ENCODE measurements around the gene VPS35.

VPS35 gene

GRCh38 chr16:46688654-46689364 lies at the start of gene VPS35:
VPS35 (minus strand) TSS chr16:46689178; CDS start chr16:46689133, 45 bp downstream.
- in situ Hi-C loops (cut with MboI; ENCODE audit: low sequenced_read_pairs): no loop called here

- in situ Hi-C loops (cut with MboI; ENCODE audit: low sequenced_read_pairs): no loop called here
Measured at GRCh38 chr16:46737621-46738214, 48.7 kb upstream of the VPS35 start.

- in situ Hi-C loops (cut with MboI; ENCODE audit: low sequenced_read_pairs): no loop called here
Measured at GRCh38 chr16:46736695-46737094, 47.7 kb upstream of the VPS35 start.

GRCh38 chr16:46733319-46733830 lies 44.4 kb upstream of the VPS35 start:
- in situ Hi-C loops (cut with MboI; ENCODE audit: low sequenced_read_pairs): no loop called here

- in situ Hi-C loops (cut with MboI; ENCODE audit: low sequenced_read_pairs): no loop called here
Measured at GRCh38 chr16:46732561-46732960, 43.6 kb upstream of the VPS35 start.

- in situ Hi-C loops (cut with MboI; ENCODE audit: low sequenced_read_pairs): no loop called here
Measured at GRCh38 chr16:46731691-46732555, 42.9 kb upstream of the VPS35 start.

- in situ Hi-C loops (cut with MboI; ENCODE audit: low sequenced_read_pairs): no loop called here
Measured at GRCh38 chr16:46730801-46731690, 42.1 kb upstream of the VPS35 start.

- in situ Hi-C loops (cut with MboI; ENCODE audit: low sequenced_read_pairs): no loop called here
Measured at GRCh38 chr16:46730126-46730525, 41.1 kb upstream of the VPS35 start.

GRCh38 chr16:46729326-46729995 lies 40.5 kb upstream of the VPS35 start:
- in situ Hi-C loops (cut with MboI; ENCODE audit: low sequenced_read_pairs): no loop called here

- in situ Hi-C loops (cut with MboI; ENCODE audit: low sequenced_read_pairs): no loop called here
Measured at GRCh38 chr16:46728806-46729205, 39.8 kb upstream of the VPS35 start.

- in situ Hi-C loops (cut with MboI; ENCODE audit: low sequenced_read_pairs): no loop called here
Measured at GRCh38 chr16:46727630-46728029, 38.7 kb upstream of the VPS35 start.

GRCh38 chr16:46727184-46727583 lies 38.2 kb upstream of the VPS35 start:
- in situ Hi-C loops (cut with MboI; ENCODE audit: low sequenced_read_pairs): no loop called here

- in situ Hi-C loops (cut with MboI; ENCODE audit: low sequenced_read_pairs): no loop called here
Measured at GRCh38 chr16:46721885-46722284, 32.9 kb upstream of the VPS35 start.

- in situ Hi-C loops (cut with MboI; ENCODE audit: low sequenced_read_pairs): no loop called here
Measured at GRCh38 chr16:46720619-46721018, 31.6 kb upstream of the VPS35 start.

GRCh38 chr16:46719528-46719927 lies 30.6 kb upstream of the VPS35 start:
- in situ Hi-C loops (cut with MboI; ENCODE audit: low sequenced_read_pairs): no loop called here

- in situ Hi-C loops (cut with MboI; ENCODE audit: low sequenced_read_pairs): no loop called here
Measured at GRCh38 chr16:46718214-46718613, 29.2 kb upstream of the VPS35 start.

- in situ Hi-C loops (cut with MboI; ENCODE audit: low sequenced_read_pairs): no loop called here
Measured at GRCh38 chr16:46717692-46718091, 28.7 kb upstream of the VPS35 start.

GRCh38 chr16:46715769-46716305 lies 26.9 kb upstream of the VPS35 start:
- in situ Hi-C loops (cut with MboI; ENCODE audit: low sequenced_read_pairs): no loop called here

- in situ Hi-C loops (cut with MboI; ENCODE audit: low sequenced_read_pairs): no loop called here
Measured at GRCh38 chr16:46714797-46715591, 26.0 kb upstream of the VPS35 start.
